Sigmoid colon (tissue), 4 donors: ENCODE data around the gene ATF4.

Experiments
- CTCF ChIP-seq, 4 experiments: fragments of 450-650 bp in 3 of 4; fragments of 200-600 bp in 1 of 4; IDR thresholded peaks; one replicate each; pipeline ENCODE4 v1.5.1; 2016 to 2019; ENCODE audit warnings: antibody characterized with exemption in 4 of 4, mild to moderate bottlenecking in 3 of 4, moderate library complexity in 2 of 4
- EP300 ChIP-seq, 4 donors: sonication (generic); formaldehyde crosslinking; IDR thresholded peaks; one replicate each; pipeline ENCODE4 v1.6.1; 2017; ENCODE audit warnings: antibody characterized with exemption in 4 of 4
- POLR2A ChIP-seq, 2 donors: fragments of 450-650 bp; IDR thresholded peaks; one replicate each; pipeline ENCODE4 v1.6.1; 2016; ENCODE audit warnings: antibody characterized with exemption in 2 of 2, mild to moderate bottlenecking in 2 of 2, moderate library complexity in 2 of 2
- POLR2AphosphoS5 ChIP-seq, 4 donors: sonication (generic); formaldehyde crosslinking; IDR thresholded peaks; one replicate each; pipeline ENCODE4 v1.6.1; 2017; ENCODE audit warnings: antibody characterized with exemption in 4 of 4

- no peak for TF ChIP-seq CTCF (IDR thresholded peaks at IDR 0.05)
- no peak for TF ChIP-seq POLR2A (IDR thresholded peaks at IDR 0.05)
- TF ChIP-seq EP300 (IDR thresholded peaks at IDR 0.05) = no peak
- no peak for TF ChIP-seq POLR2AphosphoS5 (IDR thresholded peaks at IDR 0.05)
These were observed 36.8 kb downstream of the ATF4 start for GRCh38 chr22:39556970-39557841.
